Psoas muscle (tissue), 8 donors: ENCODE measurements around the gene SLCO3A1. TPM values are rescaled to one million over a fixed set of nuclear protein-coding genes. Genes with fewer than 3 reads are reported as not detected.

Source experiments
- ATAC-seq, 4 donors: fragments of 200-7000 bp; cut with Tn5 transposase; one replicate each; pipeline ENCODE4 v1.9.1; 2020; ENCODE audit warnings: moderate library complexity in 3 of 4, mild to moderate bottlenecking in 2 of 4
- DNase-seq, 2 donors: peaks; one replicate each; pipeline ENCODE4 v3.0.0-alpha.2; 2020
- H3K27ac ChIP-seq: fragments of 200-600 bp; one replicate; pipeline ENCODE4 v1.8.0; 2022
- H3K27me3 ChIP-seq, 3 donors: fragments of 200-600 bp in 1 of 3; one replicate each; pipeline versions ENCODE4 v1.6.1 to v1.8.0; 2013 to 2022; ENCODE audit warnings: low read length in 2 of 3, mild to moderate bottlenecking in 2 of 3, moderate library complexity in 1 of 3; ENCODE audit not compliant: insufficient read depth in 3 of 3
- H3K36me3 ChIP-seq, 2 donors: fragments of 200-600 bp in 1 of 2; one replicate each; pipeline versions ENCODE4 v1.6.1 to v1.8.0; 2013 to 2022; ENCODE audit warnings: low read depth in 1 of 2, mild to moderate bottlenecking in 1 of 2, moderate library complexity in 1 of 2; ENCODE audit not compliant: insufficient read depth in 1 of 2
- H3K4me1 ChIP-seq: fragments of 200-600 bp; one replicate; pipeline ENCODE4 v1.8.0; 2022
- H3K4me3 ChIP-seq: fragments of 200-600 bp; one replicate; pipeline ENCODE4 v1.8.0; 2022; ENCODE audit warnings: mild to moderate bottlenecking
- H3K9me3 ChIP-seq: fragments of 200-600 bp; one replicate; pipeline ENCODE4 v1.8.0; 2022
- WGBS, 3 donors: extraction: QIAGEN DNeasy Blood & Tissue Kit; methylation state at CpG; one replicate each; pipeline versions ENCODE4 v1.1.6 to v1.1.7; 2013; 5-methylcytosine and 5-hydroxymethylcytosine counted together
- intact Hi-C, 2 donors: fragments of 100-400 bp; cut with DNase I; formaldehyde crosslinking; loops; one replicate each; pipeline versions ENCODE4 v1.11.0 to v1.14.2; 2022
- polyA plus RNA-seq, 3 donors: library from polyadenylated mRNA; stranded (reverse); fragments of 200-250 nt; gene quantifications; one replicate each; pipeline ENCODE4 v1.2.3, GENCODE V29; 2013
- total RNA-seq, 4 donors: library from RNA; stranded (reverse); fragmentation: NEBNext Ultra II Directional in 2 of 4; extraction: Animal tissue kit (Norgen Biotek cat#: 25700) in 2 of 4; gene quantifications; one replicate each; pipeline versions ENCODE4 v1.2.1 to v1.2.4, GENCODE V29; 2021 to 2023
- TF ChIP-seq, protein P1 (sequence below): fragments of 200-600 bp; IDR thresholded peaks from one replicate; pipeline ENCODE4 v1.8.0; 2022; ENCODE audit warnings: antibody characterized with exemption
- donor health status: healthy with polysubstance abuse.
- donor health status: DM: no; HTN: no; CAD: no; lungs with moderate emphysema.
- donor health status: Bipolar disorder and iron deficiency.
- donor health status: healthy.
- donor health status: DM: yes; HTN: yes; CAD: no.
- donor health status: DM: no; HTN: no; CAD: no.
- donor health status: DM: no; HTN: no; CAD: no.
- donor health status: DM: yes; HTN: yes; CAD: no.

Gene SLCO3A1
- total and polyA plus RNA-seq, 7 donors = 3.5 to 10.3 (median 9.4) TPM

DNA sequence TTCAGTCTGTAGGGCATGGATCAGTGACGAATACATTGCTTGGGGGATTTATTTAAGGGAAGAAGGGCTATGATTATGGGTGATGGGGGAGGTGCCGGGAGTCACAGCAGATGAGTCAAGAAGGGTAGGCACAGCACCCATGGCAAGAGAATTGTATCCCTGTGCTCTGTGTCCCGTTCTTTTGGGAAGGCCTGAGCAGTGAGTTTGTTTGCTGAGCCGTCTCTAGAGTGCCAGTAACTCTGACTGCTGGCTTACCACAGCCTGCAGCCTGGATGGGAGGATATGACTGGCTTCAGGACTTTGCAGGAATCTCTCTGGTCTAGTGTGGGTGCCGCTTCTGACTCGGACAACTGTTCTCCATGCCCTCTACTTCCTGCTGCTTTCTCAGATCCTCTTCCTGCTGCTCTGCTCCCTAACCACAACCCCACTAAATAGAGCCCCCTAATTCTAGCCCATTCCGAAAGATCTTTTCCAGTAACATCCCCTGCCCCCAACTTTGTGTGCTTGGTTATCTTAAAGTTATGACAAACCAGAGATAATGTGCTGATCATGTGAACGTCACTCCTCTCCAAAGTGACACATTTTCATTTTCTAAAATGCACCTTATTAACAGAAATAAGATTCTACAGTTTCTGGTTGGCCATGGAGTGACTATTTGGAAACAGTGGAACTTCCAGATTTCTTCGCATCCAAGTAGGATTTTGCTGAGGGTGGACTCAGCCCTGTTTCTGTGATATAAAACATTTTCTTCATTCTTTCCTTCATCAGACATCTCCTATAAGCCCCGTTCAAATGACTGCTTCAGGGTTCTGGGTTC is 239.0 kb downstream of the SLCO3A1 start:
- ATAC-seq (no peak), DNase-seq (no peak)
- intact Hi-C loops = no loop called here
- no peaks in the 10 kb centered on the region for H3K36me3 ChIP-seq
- H3K4me1 ChIP-seq = peaks cover 2% of the 10 kb centered on the region
- H3K27ac ChIP-seq = no peak overlapping the region
- no peaks in the 10 kb centered on the region for H3K27me3 ChIP-seq
- no peaks in the 10 kb centered on the region for H3K9me3 ChIP-seq
- 86 to 94% (median 89%) methylated on average over 10 of the region's 10 CpGs for WGBS, 3 donors
- no peak overlapping the region for H3K4me3 ChIP-seq
- TF ChIP-seq, protein P1, sequence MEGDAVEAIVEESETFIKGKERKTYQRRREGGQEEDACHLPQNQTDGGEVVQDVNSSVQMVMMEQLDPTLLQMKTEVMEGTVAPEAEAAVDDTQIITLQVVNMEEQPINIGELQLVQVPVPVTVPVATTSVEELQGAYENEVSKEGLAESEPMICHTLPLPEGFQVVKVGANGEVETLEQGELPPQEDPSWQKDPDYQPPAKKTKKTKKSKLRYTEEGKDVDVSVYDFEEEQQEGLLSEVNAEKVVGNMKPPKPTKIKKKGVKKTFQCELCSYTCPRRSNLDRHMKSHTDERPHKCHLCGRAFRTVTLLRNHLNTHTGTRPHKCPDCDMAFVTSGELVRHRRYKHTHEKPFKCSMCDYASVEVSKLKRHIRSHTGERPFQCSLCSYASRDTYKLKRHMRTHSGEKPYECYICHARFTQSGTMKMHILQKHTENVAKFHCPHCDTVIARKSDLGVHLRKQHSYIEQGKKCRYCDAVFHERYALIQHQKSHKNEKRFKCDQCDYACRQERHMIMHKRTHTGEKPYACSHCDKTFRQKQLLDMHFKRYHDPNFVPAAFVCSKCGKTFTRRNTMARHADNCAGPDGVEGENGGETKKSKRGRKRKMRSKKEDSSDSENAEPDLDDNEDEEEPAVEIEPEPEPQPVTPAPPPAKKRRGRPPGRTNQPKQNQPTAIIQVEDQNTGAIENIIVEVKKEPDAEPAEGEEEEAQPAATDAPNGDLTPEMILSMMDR = no peak

DNA sequence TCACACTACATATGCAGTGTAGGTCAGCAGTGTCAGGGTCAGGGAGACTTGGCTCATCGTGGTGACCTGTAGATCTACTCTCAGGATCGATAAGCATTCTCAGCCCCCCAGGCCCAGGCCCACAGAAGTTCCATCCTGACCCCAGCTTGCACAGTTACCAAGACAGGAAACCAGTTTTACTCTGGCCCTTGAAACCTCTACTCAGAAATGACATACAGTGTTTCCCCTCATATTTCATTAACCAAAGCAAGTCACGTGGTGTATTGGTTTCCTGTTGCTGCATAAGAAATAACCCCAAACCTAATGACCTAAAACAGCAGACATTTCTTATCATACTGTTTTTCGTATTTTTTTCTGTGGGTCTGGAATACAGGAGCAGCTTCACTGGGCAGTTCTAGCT is 242.2 kb downstream of the SLCO3A1 start:
- H3K27me3 ChIP-seq = no peaks in the 10 kb centered on the region
- no peaks in the 10 kb centered on the region for H3K36me3 ChIP-seq
- TF ChIP-seq, protein P1 = no peak
- H3K4me3 ChIP-seq = no peak overlapping the region
- intact Hi-C loops = loop anchor here (2.0 to 5.0 kb wide), 4 partner anchors 125 to 622 kb away; no protein-coding TSS in a partner anchor
- peaks cover 5% of the 10 kb centered on the region for H3K4me1 ChIP-seq
- no peak for DNase-seq
- WGBS, 3 donors = 78 to 87% (median 82%) methylated on average over 4 of the region's 4 CpGs
- no peaks in the 10 kb centered on the region for H3K9me3 ChIP-seq
- no peak overlapping the region for H3K27ac ChIP-seq
- no peak for ATAC-seq

DNA sequence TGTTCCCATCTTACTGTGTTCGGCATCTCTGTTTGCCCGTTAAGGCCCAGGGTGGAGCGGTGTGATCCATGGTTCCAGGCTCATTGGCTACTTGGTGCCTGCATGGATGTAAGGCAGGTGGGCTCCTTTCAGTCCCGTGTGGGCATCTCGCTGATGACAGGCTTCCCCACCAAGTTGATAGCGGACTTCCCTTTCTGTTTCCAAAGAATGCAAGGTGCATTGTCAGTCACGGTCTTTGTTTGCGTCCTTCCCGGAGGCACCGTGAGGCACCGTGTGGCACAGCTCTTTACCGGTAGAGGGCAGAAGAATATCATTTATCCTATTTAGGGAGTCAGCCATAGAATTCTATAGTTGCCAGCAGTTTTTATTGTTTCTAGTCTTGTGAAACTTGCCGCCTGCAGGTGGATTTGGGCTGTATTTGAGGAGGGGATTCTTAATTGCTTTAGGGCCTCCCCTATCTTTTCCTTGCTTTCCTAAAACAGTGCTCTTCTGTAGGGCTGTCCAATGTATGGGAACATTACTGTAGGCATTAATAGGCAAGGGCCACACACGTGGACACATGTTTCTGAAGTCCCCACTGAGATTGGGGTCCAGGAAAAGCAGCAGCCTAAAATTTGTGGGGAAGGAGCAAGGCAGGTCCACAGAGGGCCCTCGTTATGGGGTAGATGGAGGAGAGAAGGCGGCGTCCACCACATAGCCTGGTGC is 244.1 kb downstream of the SLCO3A1 start:
- Histone ChIP-seq H3K9me3 (no peaks in the 10 kb centered on the region), H3K27me3 (no peaks in the 10 kb centered on the region), H3K4me3 (no peak overlapping the region), H3K36me3 (no peaks in the 10 kb centered on the region), H3K4me1 (peaks cover 5% of the 10 kb centered on the region), H3K27ac (no peak overlapping the region)
- intact Hi-C loops = loop anchor here (2.0 to 5.0 kb wide), 4 partner anchors 123 to 620 kb away; no protein-coding TSS in a partner anchor
- DNase-seq = no peak
- TF ChIP-seq, protein P1 = peak; percentile 73
- 36 to 45% (median 42%) methylated on average over 17 of the region's 17 CpGs for WGBS, 3 donors
- ATAC-seq = peak; percentile 72 to 88 (median 77)

DNA sequence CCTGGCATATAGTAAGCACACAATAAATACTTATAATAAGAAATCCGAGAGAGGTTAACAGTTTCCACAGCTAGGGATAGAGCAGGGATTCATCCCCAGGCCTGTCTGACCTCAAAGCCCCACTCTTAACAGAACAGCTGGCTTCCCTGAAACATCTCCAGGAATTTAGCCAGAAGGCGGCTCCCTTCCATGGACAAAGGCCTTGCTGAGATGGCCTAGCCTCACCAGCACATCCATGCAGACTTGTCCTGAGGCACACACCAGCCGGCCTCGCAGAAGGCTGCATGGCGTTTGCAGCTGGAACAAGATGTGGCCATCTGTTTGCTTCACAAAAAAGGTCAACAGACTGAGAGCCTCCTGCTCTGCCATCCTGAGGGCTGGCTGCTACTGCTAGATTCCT is 245.4 kb downstream of the SLCO3A1 start:
- intact Hi-C loops = loop anchor here (5.0 kb wide), 3 partner anchors 128 to 618 kb away; no protein-coding TSS in a partner anchor
- H3K9me3 ChIP-seq = no peaks in the 10 kb centered on the region

More for the DNA sequence above, 245.4 kb downstream of the SLCO3A1 start:
- Histone ChIP-seq H3K4me1 (peaks cover 5% of the 10 kb centered on the region), H3K36me3 (no peaks in the 10 kb centered on the region), H3K4me3 (no peak overlapping the region), H3K27me3 (no peaks in the 10 kb centered on the region), H3K27ac (no peak overlapping the region)
- WGBS, 3 donors = 58 to 74% (median 58%) methylated on average over 5 of the region's 5 CpGs
- DNase-seq (no peak), ATAC-seq (no peak)
- TF ChIP-seq, protein P1 = no peak
